ENCODE results near the gene GABRD. TPM values are rescaled to one million over a fixed set of nuclear protein-coding genes. Genes with fewer than 3 reads are reported as not detected.

Gene GABRD
- total RNA-seq, 1 donor from 2014 or later = not detected

- no peak for DNase-seq (ENCODE audit: extremely low spot score in 2 of 2)
- H3K36me3 ChIP-seq = no peaks in the 10 kb centered on the region
- intact Hi-C loops (cut with DNase I) = no loop called here
- H3K4me1 ChIP-seq = no peaks in the 10 kb centered on the region
- H3K27ac ChIP-seq = no peak overlapping the region
- no peak for TF ChIP-seq POLR2AphosphoS5 (IDR thresholded peaks at IDR 0.05; ENCODE audit: insufficient read depth in 1 of 2, low read depth in 1 of 2)
- no peak for TF ChIP-seq POLR2A (IDR thresholded peaks at IDR 0.05)
- no peak for TF ChIP-seq CTCF (IDR thresholded peaks at IDR 0.05)
- H3K27me3 ChIP-seq = no peaks in the 10 kb centered on the region
- no peaks in the 10 kb centered on the region for H3K9me3 ChIP-seq
- peak overlapping the region in 1 of 2 donors; percentile 33 for H3K4me3 ChIP-seq
These were observed 6.4 kb downstream of the GABRD start for GRCh38 chr1:2025491-2025981.

- H3K4me1 ChIP-seq = no peaks in the 10 kb centered on the region
- TF ChIP-seq POLR2AphosphoS5 (IDR thresholded peaks at IDR 0.05; ENCODE audit: insufficient read depth in 1 of 2, low read depth in 1 of 2) = no peak
- TF ChIP-seq POLR2A (IDR thresholded peaks at IDR 0.05) = no peak
- TF ChIP-seq CTCF (IDR thresholded peaks at IDR 0.05) = no peak
- no peak for DNase-seq (ENCODE audit: extremely low spot score in 2 of 2)
- H3K36me3 ChIP-seq = no peaks in the 10 kb centered on the region
- H3K9me3 ChIP-seq = no peaks in the 10 kb centered on the region
- no peak overlapping the region for H3K4me3 ChIP-seq
- intact Hi-C loops (cut with DNase I) = no loop called here
- no peak overlapping the region for H3K27ac ChIP-seq
- no peaks in the 10 kb centered on the region for H3K27me3 ChIP-seq
These were observed 8.9 kb downstream of the GABRD start for GRCh38 chr1:2027961-2028583.

DNA sequence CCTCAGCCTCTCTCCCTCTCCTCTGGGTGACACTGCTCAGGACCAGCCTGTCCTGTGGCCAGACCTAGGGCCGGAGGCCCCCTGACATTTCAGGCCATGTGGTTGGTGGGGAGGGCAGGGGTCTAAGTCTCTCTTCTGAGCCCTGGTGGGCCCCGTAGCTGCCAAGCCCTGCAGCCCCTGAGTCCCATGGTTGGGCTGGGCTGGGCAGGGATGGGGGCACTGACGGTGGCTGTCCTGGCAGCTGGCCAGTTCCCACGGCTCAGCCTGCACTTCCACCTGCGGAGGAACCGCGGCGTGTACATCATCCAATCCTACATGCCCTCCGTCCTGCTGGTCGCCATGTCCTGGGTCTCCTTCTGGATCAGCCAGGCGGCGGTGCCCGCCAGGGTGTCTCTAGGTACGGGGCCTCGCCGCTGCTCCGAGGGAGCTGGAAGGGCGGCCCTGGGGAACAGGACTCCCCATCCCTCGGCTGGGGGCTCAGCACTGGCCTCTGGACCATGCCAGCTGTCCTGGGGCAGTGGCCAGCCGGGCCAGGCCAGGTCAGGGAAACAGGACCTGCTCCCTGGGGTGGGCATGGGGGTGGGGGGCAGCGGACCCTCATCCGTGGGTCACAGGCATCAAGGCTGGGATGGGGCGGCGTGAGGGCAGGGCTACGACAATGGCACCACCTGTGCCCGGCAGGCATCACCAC lies 9.9 kb downstream of the GABRD start:
- H3K4me3 ChIP-seq = no peak overlapping the region
- TF ChIP-seq CTCF (IDR thresholded peaks at IDR 0.05) (no peak), POLR2A (IDR thresholded peaks at IDR 0.05) (no peak), POLR2AphosphoS5 (IDR thresholded peaks at IDR 0.05; ENCODE audit: insufficient read depth in 1 of 2, low read depth in 1 of 2) (no peak)
- intact Hi-C loops (cut with DNase I) = no loop called here
- no peaks in the 10 kb centered on the region for H3K36me3 ChIP-seq
- H3K9me3 ChIP-seq = no peaks in the 10 kb centered on the region
- no peak for DNase-seq (ENCODE audit: extremely low spot score in 2 of 2)
- H3K27ac ChIP-seq = no peak overlapping the region
- H3K4me1 ChIP-seq = no peaks in the 10 kb centered on the region
- no peaks in the 10 kb centered on the region for H3K27me3 ChIP-seq

- no peaks in the 10 kb centered on the region for H3K36me3 ChIP-seq
These were observed 10.4 kb downstream of the GABRD start for GRCh38 chr1:2029561-2029960.

More at GRCh38 chr1:2029561-2029960, 10.4 kb downstream of the GABRD start:
- no peak for TF ChIP-seq POLR2AphosphoS5 (IDR thresholded peaks at IDR 0.05; ENCODE audit: insufficient read depth in 1 of 2, low read depth in 1 of 2)
- TF ChIP-seq POLR2A (IDR thresholded peaks at IDR 0.05) = no peak
- no peak for TF ChIP-seq CTCF (IDR thresholded peaks at IDR 0.05)
- H3K27ac ChIP-seq = no peak overlapping the region
- intact Hi-C loops (cut with DNase I) = no loop called here
- H3K9me3 ChIP-seq = no peaks in the 10 kb centered on the region
- no peaks in the 10 kb centered on the region for H3K27me3 ChIP-seq
- DNase-seq (ENCODE audit: extremely low spot score in 2 of 2) = no peak
- no peaks in the 10 kb centered on the region for H3K4me1 ChIP-seq
- no peak overlapping the region for H3K4me3 ChIP-seq

All from vagina (tissue), 2 donors.